Tibial artery (tissue), 4 donors: ENCODE results near the gene ADAMTS3.
"Not testable (repeated sequence)": the region's sequence is repeated elsewhere in the genome, so short reads cannot be mapped to it uniquely, and the experiment has no call there.

Experiments
- DNase-seq, 2 donors: peaks; one replicate each; pipeline ENCODE4 v3.0.0-alpha.2; 2019
- H3K27ac ChIP-seq, 2 donors: fragments of 200-600 bp; sonication (generic) in 1 of 2; 1 replicate in 1 of 2; 2 replicates in 1 of 2; pipeline ENCODE4 v1.5.1; 2018 to 2019; ENCODE audit warnings: mild to moderate bottlenecking in 1 of 2
- H3K27me3 ChIP-seq, 2 donors: fragments of 200-600 bp; sonication (generic) in 1 of 2; one replicate each; pipeline versions ENCODE4 v1.5.1 to v1.6.0; 2016 to 2019
- H3K36me3 ChIP-seq, 3 donors: fragments of 200-600 bp; sonication (generic) in 2 of 3; one replicate each; pipeline ENCODE4 v1.5.1; 2016 to 2019; ENCODE audit warnings: mild to moderate bottlenecking in 2 of 3
- H3K4me1 ChIP-seq, 4 donors: fragments of 200-600 bp; sonication (generic) in 2 of 4; 1 replicate in 3 of 4; 2 replicates in 1 of 4; pipeline ENCODE4 v1.5.1; 2016 to 2019
- H3K4me3 ChIP-seq, 2 donors: fragments of 200-600 bp; sonication (generic) in 1 of 2; 1 replicate in 1 of 2; 2 replicates in 1 of 2; pipeline ENCODE4 v1.5.1; 2018 to 2019; ENCODE audit warnings: mild to moderate bottlenecking in 2 of 2
- H3K9me3 ChIP-seq, 3 donors: fragments of 200-600 bp; sonication (generic) in 1 of 3; one replicate each; pipeline ENCODE4 v1.5.1; 2016 to 2019
- CTCF ChIP-seq, 2 experiments: fragments of 200-600 bp in 1 of 2; fragments of 450-650 bp in 1 of 2; IDR thresholded peaks; one replicate each; pipeline ENCODE4 v1.5.1; 2017 to 2019; ENCODE audit warnings: antibody characterized with exemption in 2 of 2, mild to moderate bottlenecking in 1 of 2, moderate library complexity in 1 of 2
- intact Hi-C: fragments of 100-400 bp; cut with DNase I; formaldehyde crosslinking; loops from one replicate; pipeline ENCODE4 v1.15.0; 2023; ENCODE audit warnings: low total_unique reads

The ADAMTS3 gene

GRCh38 chr4:72552447-72552846 lies 16.6 kb downstream of the ADAMTS3 start:
- DNase-seq: no peak
- no peak overlapping the region for H3K27ac ChIP-seq
- TF ChIP-seq CTCF (IDR thresholded peaks at IDR 0.05): no peak
- H3K27me3 ChIP-seq: no peaks in the 10 kb centered on the region
- no peaks in the 10 kb centered on the region for H3K36me3 ChIP-seq
- intact Hi-C loops: no loop called here
- H3K9me3 ChIP-seq: no peaks in the 10 kb centered on the region
- H3K4me1 ChIP-seq: no peaks in the 10 kb centered on the region
- H3K4me3 ChIP-seq: no peak overlapping the region

GRCh38 chr4:72546456-72546855 lies 22.6 kb downstream of the ADAMTS3 start:
- no peaks in the 10 kb centered on the region for H3K9me3 ChIP-seq
- H3K4me1 ChIP-seq: no peaks in the 10 kb centered on the region
- no peak overlapping the region for H3K4me3 ChIP-seq
- H3K27me3 ChIP-seq: no peaks in the 10 kb centered on the region
- no peak overlapping the region for H3K27ac ChIP-seq
- no peaks in the 10 kb centered on the region for H3K36me3 ChIP-seq
- no peak for TF ChIP-seq CTCF (IDR thresholded peaks at IDR 0.05)
- no peak for DNase-seq
- intact Hi-C loops: no loop called here

- H3K27me3 ChIP-seq, H3K4me1 ChIP-seq, H3K27ac ChIP-seq, H3K9me3 ChIP-seq, H3K4me3 ChIP-seq, H3K36me3 ChIP-seq, DNase-seq, intact Hi-C loops: not testable (repeated sequence)
These were observed 28.3 kb downstream of the ADAMTS3 start for GRCh38 chr4:72540694-72541093.

GRCh38 chr4:72538006-72538405 lies 31.0 kb downstream of the ADAMTS3 start:
- intact Hi-C loops: no loop called here

GRCh38 chr4:72536443-72536842 lies 32.6 kb downstream of the ADAMTS3 start:
- Histone ChIP-seq H3K4me3 (no peak overlapping the region), H3K36me3 (no peaks in the 10 kb centered on the region), H3K27ac (no peak overlapping the region), H3K27me3 (no peaks in the 10 kb centered on the region), H3K9me3 (no peaks in the 10 kb centered on the region), H3K4me1 (no peaks in the 10 kb centered on the region)
- DNase-seq: no peak
- intact Hi-C loops: no loop called here
- no peak for TF ChIP-seq CTCF (IDR thresholded peaks at IDR 0.05)

More at GRCh38 chr4:72538006-72538405, 31.0 kb downstream of the ADAMTS3 start:
- H3K4me3 ChIP-seq: no peak overlapping the region
- no peaks in the 10 kb centered on the region for H3K4me1 ChIP-seq
- no peak for DNase-seq
- no peak overlapping the region for H3K27ac ChIP-seq
- no peak for TF ChIP-seq CTCF (IDR thresholded peaks at IDR 0.05)
- no peaks in the 10 kb centered on the region for H3K27me3 ChIP-seq
- no peaks in the 10 kb centered on the region for H3K36me3 ChIP-seq
- no peaks in the 10 kb centered on the region for H3K9me3 ChIP-seq

GRCh38 chr4:72531768-72532290 lies 37.2 kb downstream of the ADAMTS3 start:
- intact Hi-C loops: no loop called here
- Histone ChIP-seq H3K4me1 (peaks cover 0 to 13% (median 7%) of the 10 kb centered on the region in 4 donors), H3K4me3 (no peak overlapping the region), H3K36me3 (no peaks in the 10 kb centered on the region), H3K9me3 (no peaks in the 10 kb centered on the region), H3K27me3 (no peaks in the 10 kb centered on the region), H3K27ac (no peak overlapping the region)
- no peak for DNase-seq
- TF ChIP-seq CTCF (IDR thresholded peaks at IDR 0.05): no peak
